ENCODE data around the gene TSTD1.

TSTD1 gene

GRCh38 chr1:161071886-161072371, 33.2 kb upstream of the TSTD1 start:
- no peaks in the 10 kb centered on the region for H3K36me3 ChIP-seq (replicated peaks)
- no peak overlapping the region for H3K4me3 ChIP-seq (ENCODE audit: low read depth, low read length)
- H3K27ac ChIP-seq = no peak overlapping the region
- TF ChIP-seq CTCF (IDR thresholded peaks at IDR 0.05; ENCODE audit: low read depth, low read length, missing control alignments) = peak; percentile 75
- no peaks in the 10 kb centered on the region for H3K27me3 ChIP-seq (replicated peaks)
- DNase-seq = peak; percentile 32
- in situ Hi-C loops (cut with HindIII; ENCODE audit: low pct_ligation_motif_present, low sequenced_read_pairs) = no loop called here

GRCh38 chr1:161070761-161071160, 32.0 kb upstream of the TSTD1 start:
- in situ Hi-C loops (cut with HindIII; ENCODE audit: low pct_ligation_motif_present, low sequenced_read_pairs) = no loop called here
- Histone ChIP-seq H3K27me3 (replicated peaks) (no peaks in the 10 kb centered on the region), H3K27ac (no peak overlapping the region), H3K4me3 (ENCODE audit: low read depth, low read length) (no peak overlapping the region), H3K36me3 (replicated peaks) (no peaks in the 10 kb centered on the region)
- TF ChIP-seq CTCF (IDR thresholded peaks at IDR 0.05; ENCODE audit: low read depth, low read length, missing control alignments) = no peak
- no peak for DNase-seq

- Histone ChIP-seq H3K36me3 (replicated peaks) (no peaks in the 10 kb centered on the region), H3K27ac (no peak within 1 kb of the TSS), H3K27me3 (replicated peaks) (no peaks in the 10 kb centered on the region), H3K4me3 (ENCODE audit: low read depth, low read length) (no peak within 1 kb of the TSS)
- in situ Hi-C loops (cut with HindIII; ENCODE audit: low pct_ligation_motif_present, low sequenced_read_pairs) = no loop called here
- TF ChIP-seq CTCF (IDR thresholded peaks at IDR 0.05; ENCODE audit: low read depth, low read length, missing control alignments) = no peak
- no peak for DNase-seq
Measured at GRCh38 chr1:161069731-161070270, 31.0 kb upstream of the TSTD1 start, which contains the start of gene ARHGAP30. Gene ARHGAP30 (minus strand): TSS chr1:161069891. CDS start chr1:161069624, 267 bp downstream.

GRCh38 chr1:161069241-161069640, 30.5 kb upstream of the TSTD1 start:
- in situ Hi-C loops (cut with HindIII; ENCODE audit: low pct_ligation_motif_present, low sequenced_read_pairs) = no loop called here
- Histone ChIP-seq H3K27ac (no peak overlapping the region), H3K27me3 (replicated peaks) (no peaks in the 10 kb centered on the region), H3K36me3 (replicated peaks) (no peaks in the 10 kb centered on the region), H3K4me3 (ENCODE audit: low read depth, low read length) (no peak overlapping the region)
- no peak for DNase-seq
- TF ChIP-seq CTCF (IDR thresholded peaks at IDR 0.05; ENCODE audit: low read depth, low read length, missing control alignments) = no peak

GRCh38 chr1:161068306-161069234, 29.8 kb upstream of the TSTD1 start:
- no peak for DNase-seq
- in situ Hi-C loops (cut with HindIII; ENCODE audit: low pct_ligation_motif_present, low sequenced_read_pairs) = no loop called here

More at GRCh38 chr1:161068306-161069234, 29.8 kb upstream of the TSTD1 start:
- H3K27me3 ChIP-seq (replicated peaks) = no peaks in the 10 kb centered on the region
- no peak for TF ChIP-seq CTCF (IDR thresholded peaks at IDR 0.05; ENCODE audit: low read depth, low read length, missing control alignments)
- no peaks in the 10 kb centered on the region for H3K36me3 ChIP-seq (replicated peaks)
- H3K27ac ChIP-seq = no peak overlapping the region
- no peak overlapping the region for H3K4me3 ChIP-seq (ENCODE audit: low read depth, low read length)
